COLO668 (cell line): ENCODE measurements around the gene FBLIM1.
A peak's percentile ranks its signal among the peaks of the same experiment; 100 is the strongest.

Source experiments
- DNase-seq: peaks from one replicate; lab custom pipeline; 2025; ENCODE audit not compliant: unreplicated experiment; lab: John Stamatoyannopoulos, UW

The FBLIM1 gene

DNA sequence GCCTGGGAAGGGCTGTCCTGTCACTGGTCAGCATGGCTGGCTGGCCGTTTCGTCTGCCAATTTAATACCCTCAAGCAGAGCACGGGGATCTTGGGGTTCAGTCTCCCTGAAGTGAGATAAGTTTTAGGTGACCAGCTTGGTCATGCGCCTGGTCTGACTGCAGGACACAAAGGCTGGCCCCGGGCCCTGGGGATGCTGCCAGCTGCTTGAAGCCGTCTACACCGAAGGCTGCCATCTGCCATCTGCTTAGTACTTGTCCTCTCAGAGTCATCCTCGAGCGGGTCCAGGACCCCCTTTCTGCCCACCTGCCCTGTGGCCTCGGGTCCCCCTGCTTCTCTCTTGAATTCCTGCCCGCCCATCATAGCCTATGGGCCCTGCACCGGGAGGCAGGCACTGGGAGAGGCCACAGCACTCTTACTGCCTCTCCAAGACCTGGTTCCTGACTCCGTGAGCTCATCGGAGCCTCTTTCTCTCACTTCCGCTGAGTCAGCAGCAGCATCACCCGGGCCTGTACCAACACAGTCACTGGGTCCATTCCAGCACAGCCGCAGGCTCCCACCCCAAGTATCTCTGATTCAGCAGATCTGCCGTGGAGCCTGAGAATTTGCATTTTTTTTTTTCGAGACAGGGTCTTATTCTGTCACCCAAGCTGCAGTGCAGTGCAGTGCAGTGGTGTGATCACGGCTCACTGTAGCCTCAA lies 7.0 kb downstream of the FBLIM1 start:
- DNase-seq, result no peak

DNA sequence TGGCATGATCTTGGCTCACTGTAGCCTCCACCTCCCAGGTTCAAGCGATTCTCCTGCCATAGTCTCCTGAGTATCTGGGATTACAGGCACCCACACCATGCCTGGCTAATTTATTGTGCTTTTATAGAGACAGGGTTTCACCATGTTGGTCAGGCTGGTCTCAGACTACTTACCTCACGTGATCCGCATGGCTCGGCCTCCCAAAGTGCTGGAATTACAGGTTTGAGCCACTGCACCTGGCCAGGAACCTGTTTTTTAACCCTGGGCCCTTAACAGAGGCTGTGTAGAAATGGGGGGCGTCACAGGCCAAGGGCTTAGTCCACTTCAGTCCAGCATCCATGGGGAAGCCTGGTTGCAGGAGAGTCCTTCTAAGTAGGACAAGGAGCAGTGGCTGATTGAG lies 9.3 kb downstream of the FBLIM1 start:
- no peak for DNase-seq

DNA sequence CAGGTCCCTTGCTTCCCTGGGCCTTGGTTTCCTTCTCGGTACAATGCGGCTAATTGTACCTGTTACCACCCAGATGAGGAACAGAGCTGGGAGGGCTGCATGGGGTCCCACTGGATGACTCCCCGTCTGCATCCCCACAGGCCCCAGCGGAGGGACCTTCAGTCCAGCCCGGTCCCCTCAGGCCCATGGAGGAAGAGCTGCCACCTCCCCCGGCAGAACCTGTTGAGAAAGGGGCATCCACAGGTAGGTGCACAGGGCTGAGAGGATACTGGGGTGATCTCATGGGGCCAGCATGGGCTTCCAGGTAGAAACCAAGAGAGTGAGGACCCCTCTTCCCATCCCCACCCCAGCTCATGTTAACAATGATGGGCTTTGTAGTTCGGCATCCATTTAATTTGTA lies 9.8 kb downstream of the FBLIM1 start:
- no peak for DNase-seq

DNA sequence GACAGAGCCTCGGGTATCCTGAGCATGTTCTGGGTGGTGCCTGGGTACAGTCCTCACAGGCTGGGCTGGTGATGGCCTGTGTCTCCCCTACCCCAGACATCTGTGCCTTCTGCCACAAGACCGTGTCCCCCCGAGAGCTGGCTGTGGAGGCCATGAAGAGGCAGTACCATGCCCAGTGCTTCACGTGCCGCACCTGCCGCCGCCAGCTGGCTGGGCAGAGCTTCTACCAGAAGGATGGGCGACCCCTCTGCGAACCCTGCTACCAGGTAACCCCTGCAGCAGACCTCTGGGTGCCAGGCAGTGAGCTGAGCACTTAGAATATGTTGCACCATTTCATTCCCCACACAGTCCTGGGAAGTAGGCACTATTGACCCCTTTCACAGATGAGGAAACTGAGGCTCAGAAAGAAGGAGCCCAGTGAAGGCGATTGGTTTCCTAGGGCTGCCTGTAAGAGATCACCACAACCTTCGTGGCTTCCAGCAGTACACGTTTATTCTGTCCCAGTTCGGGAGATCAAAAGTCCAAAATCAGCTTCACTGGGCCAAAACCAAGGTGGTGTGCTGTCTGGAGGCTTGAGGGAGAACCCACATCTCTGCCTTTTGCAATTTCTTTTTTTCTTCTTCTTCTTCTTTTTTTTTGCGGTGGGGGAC lies 11.8 kb downstream of the FBLIM1 start:
- DNase-seq, result no peak

DNA sequence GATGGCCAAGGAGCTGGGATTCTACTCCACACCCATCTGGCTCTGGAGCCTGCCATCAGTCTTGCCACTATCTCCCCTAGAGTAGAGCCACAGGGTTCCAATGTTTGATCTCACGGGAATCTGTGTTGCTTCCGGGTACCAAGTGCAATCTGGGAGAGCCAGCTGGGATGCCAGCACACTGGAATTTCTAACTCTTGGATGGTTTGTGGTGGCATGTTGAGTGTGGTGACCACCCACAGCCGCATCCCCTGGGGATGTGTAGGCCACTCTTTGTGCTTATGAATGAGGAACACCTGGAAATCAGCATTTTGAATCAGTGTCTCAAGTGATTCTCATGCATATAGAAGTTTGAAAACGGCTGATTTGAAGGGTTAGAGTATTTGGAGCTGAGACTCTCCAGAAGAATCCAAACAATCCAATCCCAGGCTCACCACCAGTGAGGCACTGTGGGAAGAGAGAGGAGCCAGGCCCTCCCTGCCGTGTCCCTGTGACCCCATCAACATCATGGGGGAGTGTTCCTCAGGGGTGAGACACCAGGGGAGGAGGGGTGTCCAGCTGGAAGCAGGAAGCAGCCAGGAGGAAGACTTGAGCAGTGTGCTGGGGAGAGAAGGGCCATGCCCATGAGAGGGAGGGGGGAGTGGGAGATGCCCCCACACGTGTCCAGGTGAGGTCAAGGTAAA lies 13.4 kb downstream of the FBLIM1 start:
- no peak for DNase-seq

DNA sequence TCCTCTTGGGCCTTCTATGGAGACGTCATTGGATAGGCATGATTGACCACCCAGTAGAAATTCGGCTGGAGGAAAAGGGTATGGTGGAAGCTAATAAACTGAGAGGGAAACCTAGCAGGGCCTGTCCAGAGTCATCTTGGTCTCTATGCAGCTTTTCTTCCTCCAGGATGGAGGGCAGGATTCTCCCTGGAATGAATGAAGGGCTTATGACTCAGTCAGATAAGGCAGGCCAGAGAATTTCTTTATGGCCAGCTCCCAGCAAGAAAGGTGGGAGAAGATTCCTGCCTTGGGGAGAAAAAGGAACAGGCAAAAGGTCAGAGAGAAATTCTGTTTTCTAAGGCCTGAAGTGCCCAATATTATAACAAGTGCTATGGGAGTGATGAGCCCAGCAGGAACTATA lies 17.1 kb downstream of the FBLIM1 start:
- DNase-seq, result no peak

DNA sequence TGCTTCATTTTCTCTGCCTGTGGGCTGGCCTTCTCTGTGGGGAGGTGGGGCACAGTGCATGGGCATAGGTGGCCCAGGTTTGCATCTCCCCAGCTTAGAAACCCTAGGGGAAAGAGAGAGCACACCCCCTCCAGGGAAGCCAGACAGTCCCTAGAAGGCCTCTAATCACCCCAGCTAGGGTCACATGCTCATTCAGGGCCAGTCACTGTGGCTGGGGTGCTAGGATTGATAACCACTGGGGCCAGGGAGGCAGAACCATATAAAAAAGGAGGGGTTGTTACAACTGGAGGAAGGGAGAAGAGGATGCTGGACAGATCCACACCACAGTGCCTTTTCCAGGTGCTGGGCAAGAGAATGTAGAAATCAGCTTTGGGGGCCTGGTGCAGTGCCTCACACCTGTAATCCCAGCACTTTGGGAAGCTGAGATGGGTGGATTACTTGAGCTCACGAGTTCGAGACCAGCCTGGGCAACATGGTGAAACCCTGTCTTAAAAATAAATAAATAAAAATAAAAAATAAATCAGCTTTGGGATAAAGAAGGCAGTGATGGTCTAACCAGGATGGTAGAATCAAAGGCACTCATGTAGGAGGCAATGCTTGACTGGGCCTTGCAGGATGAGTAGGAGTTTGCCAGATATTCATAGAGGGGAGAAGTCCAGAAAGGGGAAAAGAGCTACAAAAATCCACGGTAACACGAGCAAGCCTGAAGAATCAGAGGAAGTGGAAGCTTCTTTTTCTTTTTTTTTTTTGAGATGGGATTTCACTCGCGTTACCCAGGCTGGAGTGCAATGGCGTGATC lies 19.5 kb downstream of the FBLIM1 start:
- no peak for DNase-seq

DNA sequence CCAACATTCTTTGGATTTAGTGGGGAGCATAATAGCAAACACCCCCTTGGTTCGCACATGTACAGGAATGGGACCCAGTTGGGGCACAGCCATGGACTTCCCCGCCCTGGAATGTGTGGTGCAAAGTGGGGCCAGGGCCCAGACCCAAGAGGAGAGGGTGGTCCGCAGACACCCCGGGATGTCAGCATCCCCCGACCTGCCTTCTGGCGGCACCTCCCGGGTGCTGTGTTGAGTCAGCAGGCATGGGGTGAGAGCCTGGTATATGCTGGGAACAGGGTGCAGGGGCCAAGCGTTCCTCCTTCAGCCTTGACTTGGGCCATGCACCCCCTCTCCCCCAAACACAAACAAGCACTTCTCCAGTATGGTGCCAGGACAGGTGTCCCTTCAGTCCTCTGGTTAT lies 27.1 kb downstream of the FBLIM1 start:
- no peak for DNase-seq

DNA sequence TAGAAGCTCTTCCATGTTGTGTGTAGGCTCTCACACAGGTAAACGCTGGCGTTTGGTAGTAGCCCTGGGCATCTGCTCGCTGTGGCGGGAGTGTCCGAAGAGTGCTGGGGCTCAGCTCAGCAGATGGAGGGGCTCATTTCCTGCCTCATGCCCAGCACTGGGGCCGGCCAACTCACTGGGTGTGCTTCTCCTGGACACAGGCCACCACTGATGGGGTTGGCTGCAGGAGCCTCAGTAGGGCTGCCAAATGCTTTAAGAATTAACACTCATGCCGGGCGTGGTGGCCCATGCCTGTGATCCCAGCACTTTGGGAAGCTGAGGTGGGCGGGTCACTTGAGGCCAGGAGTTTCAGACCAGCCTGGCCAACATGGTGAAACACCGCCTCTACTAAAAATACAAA lies 28.0 kb downstream of the FBLIM1 start:
- no peak for DNase-seq

DNA sequence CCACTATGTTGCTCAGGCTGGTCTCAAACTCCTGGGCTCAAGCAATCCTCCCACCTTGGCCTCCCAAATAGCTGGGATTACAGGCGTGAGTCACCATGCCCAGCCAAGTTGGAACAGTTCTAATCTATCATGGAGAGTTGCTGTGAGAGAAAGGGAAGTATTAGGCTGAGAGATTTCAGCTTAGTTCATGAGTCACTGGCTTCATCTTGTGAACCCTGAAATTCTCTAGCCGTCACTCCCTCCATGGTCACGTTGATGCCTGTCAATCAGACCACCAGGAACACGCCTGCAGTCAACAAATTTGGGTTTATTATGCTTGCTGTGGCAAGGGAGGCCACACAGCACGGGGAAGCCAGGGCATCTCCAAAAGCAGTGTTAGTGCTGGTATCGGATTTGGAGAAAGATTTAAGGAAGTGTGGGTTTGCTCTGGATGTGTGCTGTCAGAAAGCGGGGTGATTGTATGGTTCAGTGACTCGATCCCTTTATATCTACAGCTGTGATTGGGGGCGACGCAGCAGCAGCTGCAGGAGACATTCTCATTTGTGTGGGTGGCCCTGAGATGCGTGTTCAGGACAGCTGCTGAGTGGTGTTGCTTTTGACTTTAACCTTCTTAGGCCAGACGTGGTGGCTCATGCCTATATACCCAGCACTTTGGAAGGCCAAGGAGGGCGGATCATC lies 30.2 kb downstream of the FBLIM1 start:
- DNase-seq, result no peak

DNA sequence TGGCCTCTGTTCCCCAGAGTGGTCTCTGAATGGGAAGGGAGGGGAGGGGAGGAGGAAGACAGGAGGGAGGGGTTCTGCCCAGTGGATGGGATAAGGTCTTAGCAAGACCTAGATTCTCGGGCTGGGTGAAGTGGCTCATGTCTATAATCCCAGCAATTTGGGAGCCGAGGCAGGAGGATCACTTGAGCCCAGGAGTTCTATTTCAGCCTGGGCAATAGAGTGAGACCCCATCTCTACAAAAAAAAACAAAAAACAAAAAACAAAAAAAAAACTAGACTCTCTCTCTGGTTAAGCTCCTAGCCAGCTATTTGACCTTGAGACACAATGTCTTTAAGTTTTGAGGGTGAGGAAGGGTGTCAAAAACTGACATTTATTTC lies 37.5 kb downstream of the FBLIM1 start:
- DNase-seq, result no peak

DNA sequence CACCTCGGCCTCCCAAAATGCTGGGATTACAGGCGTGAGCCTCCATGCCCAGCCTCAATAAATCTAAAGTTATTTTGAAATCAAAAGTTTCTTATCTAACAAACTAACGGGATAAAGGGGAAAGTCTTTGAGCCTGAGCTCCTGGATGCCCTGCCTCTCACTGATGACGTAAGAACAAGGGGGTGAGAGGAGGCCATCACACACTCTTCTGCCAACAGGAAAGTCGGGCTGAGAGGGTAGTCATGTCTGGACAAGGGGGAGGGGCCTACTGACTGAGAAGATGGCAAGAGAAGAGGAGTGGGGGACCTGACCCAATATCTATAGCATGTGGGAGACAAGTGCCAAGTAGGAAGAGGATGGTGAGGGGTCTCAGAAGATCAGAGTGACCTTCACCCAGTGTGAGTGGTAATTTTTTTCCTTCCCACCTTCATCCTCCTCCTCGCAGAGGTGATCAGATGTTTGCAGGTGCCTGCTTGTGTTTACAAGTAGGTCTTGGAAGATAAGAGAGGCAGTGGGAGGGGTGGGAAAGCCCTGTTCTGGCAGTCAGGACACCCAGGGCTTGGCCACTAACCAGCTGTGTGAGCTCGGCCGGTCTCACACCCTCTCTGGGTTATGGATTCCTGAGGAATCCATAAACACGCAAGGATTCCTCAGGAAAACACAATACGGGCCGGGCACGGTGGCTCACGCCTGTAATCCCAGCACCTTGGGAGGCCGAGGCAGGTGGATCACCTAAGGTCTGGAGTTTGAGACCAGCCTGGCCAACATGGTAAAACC lies 39.2 kb downstream of the FBLIM1 start:
- no peak for DNase-seq

DNA sequence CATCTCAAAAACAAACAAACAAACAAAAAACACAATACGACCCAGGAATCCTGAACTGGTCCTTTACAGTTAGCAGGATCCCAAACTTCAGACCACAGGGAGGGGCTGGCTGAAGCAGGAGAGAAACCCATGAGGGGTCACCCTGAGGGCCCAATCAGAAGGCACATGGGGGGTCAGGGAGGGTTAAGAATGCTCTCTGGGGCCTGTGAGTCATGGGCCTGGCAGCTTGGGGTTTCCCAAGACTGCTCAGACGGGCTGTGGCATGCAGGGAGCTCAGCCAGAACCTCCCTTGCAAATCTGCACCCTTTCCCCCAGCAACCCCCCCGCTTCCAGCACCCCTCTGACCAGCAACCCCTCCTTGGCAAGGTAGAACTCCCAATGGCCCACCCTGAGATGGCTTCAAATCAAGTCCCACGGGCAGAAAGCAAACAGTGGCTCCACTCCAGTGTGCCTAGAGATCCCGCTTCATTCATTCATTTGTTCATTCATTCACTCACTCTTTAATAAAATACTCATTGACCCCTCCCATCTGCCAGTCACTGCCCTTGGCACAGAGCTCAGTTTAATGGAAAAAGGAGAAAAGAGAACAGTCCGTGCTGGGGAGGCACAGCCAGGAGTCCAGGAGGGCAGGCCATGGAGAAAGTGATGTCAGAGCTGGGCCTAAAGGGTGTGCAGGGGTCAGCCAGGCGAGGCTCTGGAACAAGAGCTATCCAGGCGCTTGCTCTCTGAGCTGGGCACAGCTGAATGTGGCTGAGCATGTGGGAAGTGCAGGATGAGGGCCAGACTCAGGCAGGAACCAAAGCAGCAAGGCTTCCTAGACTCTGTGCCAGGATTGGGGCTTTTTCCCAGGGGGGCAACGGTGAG lies 40.6 kb downstream of the FBLIM1 start:
- no peak for DNase-seq

DNA sequence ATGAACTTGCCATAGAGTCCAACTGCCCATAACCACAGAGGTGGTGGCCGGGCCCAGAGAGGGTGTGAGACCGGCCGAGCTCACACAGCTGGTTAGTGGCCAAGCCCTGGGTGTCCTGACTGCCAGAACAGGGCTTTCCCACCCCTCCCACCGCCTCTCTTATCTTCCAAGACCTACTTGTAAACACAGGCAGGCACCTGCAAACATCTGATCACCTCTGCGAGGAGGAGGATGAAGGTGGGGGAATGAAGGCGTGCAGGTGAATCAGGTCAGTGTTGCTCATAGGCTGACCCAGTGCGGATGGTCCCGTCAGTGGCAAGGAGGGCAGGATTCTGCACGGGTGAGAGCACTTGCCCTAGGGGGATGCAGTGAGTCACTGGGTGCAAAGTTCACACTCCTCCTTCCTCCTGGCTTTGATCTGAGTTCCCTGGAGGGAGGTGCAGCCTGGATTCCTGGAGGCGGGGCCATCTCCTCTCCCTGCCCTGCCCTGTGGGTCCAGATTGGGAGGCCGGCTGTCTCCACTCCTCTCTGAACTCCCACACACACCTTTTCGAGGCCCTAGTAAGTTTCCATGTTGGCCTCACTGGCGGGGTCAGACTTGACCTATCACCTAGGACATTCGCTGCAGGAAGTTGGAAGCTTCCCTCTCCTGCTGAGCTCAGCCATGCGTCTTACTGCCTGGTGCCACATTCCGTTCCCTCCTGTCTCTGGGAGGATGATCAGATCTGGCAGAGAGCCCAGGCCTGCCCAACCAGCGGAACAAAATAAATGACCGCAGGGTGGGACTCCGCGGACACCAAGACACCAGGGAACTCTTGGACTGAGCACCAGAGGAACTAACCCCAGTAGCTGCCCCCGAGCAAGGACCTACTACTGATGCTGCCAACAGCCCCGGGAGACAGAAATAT lies 41.6 kb downstream of the FBLIM1 start:
- peak; percentile 94 for DNase-seq

DNA sequence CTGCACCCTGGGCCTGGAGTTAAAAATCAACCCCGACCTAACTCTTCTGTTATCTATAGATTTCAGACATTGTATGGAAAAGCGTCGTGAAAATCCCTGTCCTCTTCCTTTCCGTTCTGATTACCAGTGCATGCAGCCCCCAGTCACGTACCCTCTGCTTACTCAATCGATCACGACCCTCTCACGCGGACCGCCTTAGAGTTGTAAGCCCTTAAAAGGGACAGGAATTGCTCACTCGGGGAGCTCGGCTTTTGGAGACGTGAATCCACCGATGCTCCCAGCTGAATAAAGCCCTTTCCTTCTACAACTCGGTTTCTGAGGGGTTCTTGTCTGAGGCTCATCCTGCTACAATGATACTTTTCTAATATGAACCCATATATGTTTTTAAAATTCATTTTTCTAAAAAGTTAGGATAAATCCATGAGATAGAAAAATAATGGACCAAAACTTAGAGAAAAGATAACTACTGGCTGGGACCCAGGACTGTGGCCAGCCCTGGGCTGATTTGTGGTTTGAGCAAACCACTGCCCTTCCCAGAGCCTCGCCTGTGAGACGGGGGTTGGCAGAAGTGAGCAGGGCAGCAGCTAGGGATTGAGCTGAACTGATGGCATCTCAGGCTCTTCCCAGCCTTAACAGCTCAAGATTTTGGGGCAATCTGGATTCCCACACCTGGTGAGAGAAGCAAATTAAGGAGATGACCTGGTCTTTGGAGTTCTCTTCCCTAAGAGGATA lies 43.8 kb downstream of the FBLIM1 start:
- no peak for DNase-seq

DNA sequence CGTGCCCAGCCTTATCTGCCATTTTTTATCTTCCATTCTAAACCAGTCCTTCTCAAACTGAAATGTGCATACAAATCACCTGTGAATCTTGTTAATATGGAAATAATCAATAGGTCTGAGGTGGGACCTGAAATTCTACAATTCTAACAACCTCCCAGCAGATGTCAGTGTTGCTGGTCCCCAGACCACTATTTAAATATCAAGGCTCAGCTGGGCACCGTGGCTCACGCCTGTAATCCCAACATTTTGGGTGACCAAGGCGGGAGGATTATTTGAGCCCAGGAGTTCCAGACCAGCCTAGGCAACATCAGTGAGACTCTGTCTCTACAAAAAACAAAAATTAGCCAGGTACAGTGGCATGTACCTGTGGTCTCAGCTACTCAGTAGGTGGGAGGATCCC lies 44.8 kb downstream of the FBLIM1 start:
- DNase-seq, result peak; percentile 48

DNA sequence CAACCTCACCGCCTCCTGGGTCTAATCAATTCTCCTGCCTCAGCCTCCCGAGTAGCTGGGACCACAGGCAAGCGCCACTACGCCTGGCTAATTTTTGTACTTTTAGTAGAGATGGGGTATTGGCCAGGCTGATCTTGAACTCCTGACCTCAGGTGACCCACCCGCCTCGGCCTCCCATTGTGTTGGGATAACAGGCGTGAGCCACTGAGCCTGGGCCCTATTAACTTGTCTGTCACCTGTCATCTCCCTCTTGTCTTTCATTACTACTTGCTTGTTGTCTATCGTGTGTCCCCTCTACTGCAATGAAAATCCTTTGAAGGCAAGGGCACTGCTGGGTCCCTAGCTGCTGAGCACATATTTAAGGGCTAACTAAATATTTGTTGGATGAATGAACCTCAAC lies 45.5 kb downstream of the FBLIM1 start:
- no peak for DNase-seq

DNA sequence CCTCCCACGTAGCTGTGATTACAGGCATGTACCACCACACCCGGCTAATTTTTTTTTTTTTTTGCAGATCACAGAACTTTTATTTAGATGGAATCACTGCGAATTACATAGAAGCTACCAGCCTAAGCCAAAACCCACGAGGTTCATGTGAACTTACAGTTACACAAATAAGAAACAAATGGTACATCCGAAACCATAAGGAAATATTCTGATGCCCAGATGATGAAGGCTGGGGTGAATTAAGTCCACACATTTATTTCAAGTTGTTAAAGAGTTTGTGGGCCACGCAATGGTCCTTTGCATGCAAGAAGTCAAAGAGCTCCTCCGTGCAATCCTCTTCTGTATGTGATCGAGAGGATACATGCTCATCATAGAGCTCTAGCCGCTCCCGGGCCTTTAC lies 48.5 kb downstream of the FBLIM1 start:
- no peak for DNase-seq
